Activated CD4-positive, alpha-beta T cell treated with anti-CD3 and anti-CD28 coated beads for 36 hours (primary cell): Measurements from ENCODE around the gene CTIF. TPM values are rescaled to one million over a fixed set of nuclear protein-coding genes. Genes with fewer than 3 reads are reported as not detected.

Source experiments
- ATAC-seq: fragments of 200-7000 bp; cut with Tn5 transposase; one replicate; pipeline ENCODE4 v1.10.0; 2021; ENCODE audit warnings: mild to moderate bottlenecking, moderate library complexity
- CTCF ChIA-PET: fragments of 350-600 bp; sonication (Branson Sonifier 250); formaldehyde crosslinking; loops from one replicate; lab custom pipeline; 2021; ENCODE audit warnings: antibody characterized with exemption; lab: Charles Lee
- POLR2A ChIA-PET: fragments of 350-600 bp; sonication (Branson Sonifier 250); formaldehyde crosslinking; loops from one replicate; lab custom pipeline; 2021; ENCODE audit warnings: antibody characterized with exemption, inconsistent platforms; lab: Charles Lee
- DNase-seq: peaks from one replicate; pipeline ENCODE4 v3.0.0-alpha.2; 2020
- H3K27ac Mint-ChIP-seq: one replicate; pipeline ENCODE4 v1.8.0; 2021; ENCODE audit warnings: mixed read lengths
- H3K27me3 Mint-ChIP-seq: one replicate; pipeline ENCODE4 v1.8.0; 2021; ENCODE audit warnings: mixed read lengths
- H3K36me3 Mint-ChIP-seq: one replicate; pipeline ENCODE4 v1.8.0; 2021; ENCODE audit warnings: low read depth, mixed read lengths
- H3K4me1 Mint-ChIP-seq: one replicate; pipeline ENCODE4 v1.8.0; 2021; ENCODE audit warnings: mixed read lengths
- H3K4me3 Mint-ChIP-seq: one replicate; pipeline ENCODE4 v1.8.0; 2021; ENCODE audit warnings: mild to moderate bottlenecking, moderate library complexity, mixed read lengths
- H3K9me3 Mint-ChIP-seq: one replicate; pipeline ENCODE4 v1.8.0; 2021; ENCODE audit warnings: low read depth, mixed read lengths
- intact Hi-C, 2 experiments: fragments of 100-400 bp; cut with DNase I in 1 of 2; cut with micrococcal nuclease in 1 of 2; formaldehyde crosslinking; loops; one replicate each; pipeline versions ENCODE4 v1.14.2 to v1.15.1; 2022 to 2024; cut with DNase I, micrococcal nuclease
- total RNA-seq, 2 experiments: library from RNA; stranded (reverse); gene quantifications; one replicate each; pipeline ENCODE4 v1.2.3, GENCODE V29; 2021

Gene CTIF
- total RNA-seq, 2 experiments from 2014 or later: 4.5 to 5.3 TPM

DNA sequence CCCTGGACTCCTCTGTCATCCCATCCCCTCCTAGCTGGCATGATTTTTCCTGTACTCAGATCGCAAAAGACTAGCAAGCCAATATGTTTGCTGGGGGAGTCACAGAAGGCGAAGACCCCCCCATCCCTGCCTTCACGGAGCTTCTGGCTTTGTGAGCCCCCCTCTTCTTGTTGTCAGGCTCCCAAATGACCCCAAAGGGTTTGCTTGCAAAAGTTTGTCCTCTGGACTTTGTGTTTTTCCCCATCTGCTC lies 242.0 kb downstream of the CTIF start:
- intact Hi-C loops: no loop called here
- Mint-ChIP-seq H3K27me3 (no peaks in the 10 kb centered on the region), H3K27ac (no peak overlapping the region), H3K36me3 (no peaks in the 10 kb centered on the region), H3K4me1 (peaks cover 18% of the 10 kb centered on the region), H3K9me3 (no peaks in the 10 kb centered on the region), H3K4me3 (no peak overlapping the region)
- ChIA-PET POLR2A (no interaction called here), CTCF (interaction anchor here (0.6 kb wide), 2 partner anchors 104 to 818 kb away, joined by 3 to 4 read pairs; no protein-coding TSS in a partner anchor)
- ATAC-seq (no peak), DNase-seq (no peak)

DNA sequence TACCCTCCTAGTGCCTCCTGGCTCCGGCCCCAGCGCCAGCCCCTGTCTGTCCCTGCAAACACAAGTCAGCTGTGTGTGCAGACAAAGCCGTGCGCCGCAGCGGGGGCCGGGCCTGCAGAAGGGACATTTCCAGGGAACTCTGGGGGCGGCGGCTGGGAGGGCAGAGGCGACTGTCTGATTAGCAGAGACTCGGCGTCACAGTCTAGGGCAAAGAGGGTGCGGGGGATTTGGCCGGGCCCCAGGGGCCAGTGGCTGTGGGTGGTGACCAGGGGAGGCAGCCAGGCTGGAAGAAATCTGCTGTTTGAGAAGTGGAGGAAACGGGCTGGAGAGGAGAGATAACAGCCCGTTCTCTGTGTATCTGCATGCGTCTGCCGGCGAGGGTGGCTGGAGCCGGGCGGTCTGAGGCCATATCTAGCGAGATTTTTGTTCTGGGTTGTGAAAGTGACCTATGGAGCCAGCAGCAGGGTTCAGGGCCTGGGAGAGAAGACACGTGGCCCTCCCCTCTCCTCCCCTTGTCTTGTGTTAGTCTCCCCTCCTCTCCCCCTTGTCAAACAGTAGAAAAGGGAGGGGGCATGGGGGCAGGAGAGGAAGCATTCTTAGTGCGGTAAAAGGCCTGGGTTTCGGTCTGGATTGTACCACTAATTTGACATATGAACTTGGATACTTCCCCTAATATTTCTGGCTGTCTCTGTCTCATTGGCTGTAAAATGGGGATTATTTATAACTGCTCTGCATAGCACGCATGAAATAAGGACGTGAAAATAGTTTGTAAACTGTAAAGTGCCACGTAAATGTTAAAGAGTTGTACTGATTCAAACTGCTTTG lies 242.5 kb downstream of the CTIF start:
- H3K4me3 Mint-ChIP-seq: no peak overlapping the region
- DNase-seq (no peak), ATAC-seq (no peak)
- no peaks in the 10 kb centered on the region for H3K36me3 Mint-ChIP-seq
- H3K9me3 Mint-ChIP-seq: no peaks in the 10 kb centered on the region
- CTCF ChIA-PET: interaction anchor here (0.6 kb wide), 1 partner anchor 818 kb away, joined by 4 read pairs; no protein-coding TSS in a partner anchor
- intact Hi-C loops: no loop called here
- H3K27me3 Mint-ChIP-seq: no peaks in the 10 kb centered on the region
- H3K27ac Mint-ChIP-seq: no peak overlapping the region
- POLR2A ChIA-PET: no interaction called here
- peaks cover 19% of the 10 kb centered on the region for H3K4me1 Mint-ChIP-seq

DNA sequence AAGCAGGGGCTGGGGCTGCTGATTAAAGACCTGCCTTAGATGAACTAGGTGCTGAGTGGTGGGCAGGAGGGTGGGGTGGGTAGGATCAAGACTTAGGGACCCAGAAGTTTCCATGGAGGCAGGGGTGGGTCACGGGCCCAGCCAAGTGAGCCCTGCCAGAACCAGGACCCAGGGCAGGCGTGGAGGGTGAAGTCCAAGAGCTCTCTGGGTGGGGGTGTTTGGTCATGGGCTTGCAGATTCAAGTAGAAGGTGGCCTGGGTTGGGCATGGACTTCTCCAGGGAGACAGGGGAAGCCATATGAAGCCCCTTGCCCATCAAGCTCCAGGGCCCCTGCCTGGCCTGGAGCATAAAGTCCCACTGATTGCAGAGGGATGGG lies 243.1 kb downstream of the CTIF start:
- intact Hi-C loops: no loop called here

DNA sequence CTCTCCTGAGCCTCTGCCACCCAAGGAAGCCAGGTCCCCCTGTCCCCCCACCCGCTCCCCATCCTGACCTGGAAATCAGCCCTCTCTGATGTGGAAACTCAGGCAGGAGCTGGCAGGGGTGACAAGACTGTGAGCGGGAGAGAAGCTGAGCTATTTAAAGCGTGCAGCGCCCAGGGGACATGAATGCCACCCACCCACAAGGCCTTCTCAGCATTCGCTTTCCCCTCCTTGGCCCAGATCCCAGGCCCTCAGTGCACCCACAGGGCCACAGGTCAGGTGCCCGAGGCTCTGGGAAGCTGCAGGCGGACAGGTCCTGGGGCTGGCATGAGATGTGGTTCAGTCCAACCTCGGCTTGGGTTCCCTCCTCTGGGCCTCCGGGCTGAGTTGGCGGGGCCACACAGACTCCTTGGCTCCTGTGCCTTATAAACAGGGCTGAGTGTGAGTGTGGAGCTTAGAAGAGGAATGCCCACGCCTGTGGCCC lies 243.6 kb downstream of the CTIF start:
- peaks cover 15% of the 10 kb centered on the region for H3K4me1 Mint-ChIP-seq

More for the DNA sequence above, 243.1 kb downstream of the CTIF start:
- no peak overlapping the region for H3K27ac Mint-ChIP-seq
- H3K4me1 Mint-ChIP-seq: peaks cover 19% of the 10 kb centered on the region
- ChIA-PET POLR2A (no interaction called here), CTCF (no interaction called here)
- no peaks in the 10 kb centered on the region for H3K9me3 Mint-ChIP-seq
- H3K36me3 Mint-ChIP-seq: no peaks in the 10 kb centered on the region
- DNase-seq (no peak), ATAC-seq (no peak)
- H3K27me3 Mint-ChIP-seq: no peaks in the 10 kb centered on the region
- H3K4me3 Mint-ChIP-seq: no peak overlapping the region

DNA sequence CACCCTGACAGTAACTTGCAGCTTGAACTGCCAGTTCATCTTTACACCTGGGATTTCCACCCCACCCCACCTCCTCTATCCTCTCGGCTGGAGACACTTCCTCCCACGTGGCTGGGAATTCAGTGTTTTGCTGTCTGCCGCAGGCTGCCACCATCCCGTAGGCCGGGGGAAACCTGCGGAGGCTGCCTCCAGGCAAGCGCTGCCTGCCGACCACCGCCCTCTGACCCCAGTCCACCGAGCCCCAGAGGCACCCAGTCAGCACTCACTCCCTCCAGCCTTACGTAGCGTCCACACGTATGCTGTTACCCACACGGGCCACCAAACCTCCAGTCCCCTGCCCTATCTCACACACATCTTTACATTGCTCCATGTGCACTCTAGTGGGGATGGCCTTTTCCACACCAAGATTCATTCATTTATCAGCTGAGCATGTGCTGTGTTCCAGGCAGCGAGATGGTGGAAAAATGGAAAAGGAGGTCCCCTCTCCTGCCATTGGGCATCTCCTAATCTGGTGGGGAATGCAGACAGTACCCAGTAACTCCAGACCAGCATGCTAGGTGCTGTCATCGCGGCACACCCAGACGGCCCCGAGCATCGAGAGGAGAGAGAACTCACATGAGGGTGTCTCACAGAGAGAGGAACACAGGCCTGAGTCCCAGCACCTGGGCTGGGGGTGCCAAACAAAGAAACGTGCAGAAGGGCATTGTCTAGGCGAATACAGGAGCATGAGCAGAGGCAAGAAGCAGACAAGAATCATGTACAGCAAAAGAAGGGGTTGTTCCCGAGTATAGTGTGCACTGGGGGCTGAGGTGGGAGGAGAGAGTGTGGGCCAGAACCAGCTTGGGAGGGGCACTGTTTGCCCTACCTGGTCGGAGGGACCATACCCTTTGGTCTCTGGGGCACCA lies 245.0 kb downstream of the CTIF start:
- Mint-ChIP-seq H3K9me3 (no peaks in the 10 kb centered on the region), H3K36me3 (no peaks in the 10 kb centered on the region), H3K4me3 (no peak overlapping the region), H3K27ac (no peak overlapping the region), H3K4me1 (peaks cover 13% of the 10 kb centered on the region), H3K27me3 (no peaks in the 10 kb centered on the region)
- ChIA-PET CTCF (no interaction called here), POLR2A (no interaction called here)
- ATAC-seq: no peak
- DNase-seq: no peak
- intact Hi-C loops: no loop called here

More for the DNA sequence above, 243.6 kb downstream of the CTIF start:
- Mint-ChIP-seq H3K27ac (no peak overlapping the region), H3K4me3 (no peak overlapping the region), H3K36me3 (no peaks in the 10 kb centered on the region), H3K27me3 (no peaks in the 10 kb centered on the region), H3K9me3 (no peaks in the 10 kb centered on the region)
- intact Hi-C loops: no loop called here
- no peak for ATAC-seq
- POLR2A ChIA-PET: no interaction called here
- CTCF ChIA-PET: no interaction called here
- no peak for DNase-seq

DNA sequence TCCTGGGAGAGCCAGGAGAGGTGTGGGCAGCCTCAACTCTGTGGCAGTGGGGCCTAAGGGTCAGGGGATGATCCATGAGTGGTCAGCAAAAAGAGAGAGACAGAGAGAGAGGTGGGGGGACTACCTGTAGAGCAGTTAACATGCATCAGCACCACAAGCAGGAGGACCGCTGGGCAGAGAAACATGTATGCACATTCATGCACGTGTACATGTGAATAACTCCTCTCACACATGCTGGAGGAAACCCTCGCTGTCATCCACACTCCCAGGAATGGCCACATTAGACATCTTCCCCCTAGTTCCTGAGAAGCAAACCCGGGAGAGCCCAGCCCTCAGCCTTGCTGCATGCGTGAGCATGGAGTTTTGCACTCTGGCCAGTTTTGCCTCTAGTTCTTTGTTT lies 245.8 kb downstream of the CTIF start:
- no peak overlapping the region for H3K4me3 Mint-ChIP-seq
- ChIA-PET CTCF (interaction anchor here (1.3 kb wide), 1 partner anchor 258 kb away, joined by 4 read pairs; no protein-coding TSS in a partner anchor), POLR2A (no interaction called here)
- peaks cover 13% of the 10 kb centered on the region for H3K4me1 Mint-ChIP-seq
- no peaks in the 10 kb centered on the region for H3K27me3 Mint-ChIP-seq
- H3K9me3 Mint-ChIP-seq: no peaks in the 10 kb centered on the region
- H3K27ac Mint-ChIP-seq: peak overlapping the region; percentile 10
- DNase-seq: no peak
- intact Hi-C loops: no loop called here
- no peak for ATAC-seq
- no peaks in the 10 kb centered on the region for H3K36me3 Mint-ChIP-seq

DNA sequence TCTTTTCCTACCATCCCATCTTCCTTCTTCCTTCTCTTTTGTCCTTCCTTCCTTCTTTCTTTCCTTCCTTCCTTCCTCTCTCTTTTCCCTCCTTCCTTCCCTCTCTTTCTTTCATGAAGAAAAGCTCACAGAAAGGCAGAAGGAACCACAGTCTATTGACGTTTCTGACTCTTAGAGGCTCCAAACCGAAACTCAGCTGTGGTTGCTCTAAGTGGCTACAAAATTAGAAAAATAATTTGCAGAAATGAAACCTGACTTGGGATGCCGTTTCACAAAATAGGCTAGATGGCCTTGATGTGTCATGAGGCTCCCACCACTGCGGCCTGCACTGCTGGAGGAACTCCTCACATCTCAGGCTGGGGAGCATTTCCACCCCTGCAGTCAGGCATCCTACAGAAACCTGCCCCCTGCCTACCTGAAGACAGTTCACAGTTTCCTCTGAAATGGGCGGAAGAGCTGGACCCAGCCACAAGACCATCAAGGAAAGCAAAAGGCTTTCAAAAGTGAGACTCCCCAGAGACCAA lies 246.3 kb downstream of the CTIF start:
- intact Hi-C loops: no loop called here
- no peak overlapping the region for H3K4me3 Mint-ChIP-seq
- H3K27me3 Mint-ChIP-seq: no peaks in the 10 kb centered on the region

DNA sequence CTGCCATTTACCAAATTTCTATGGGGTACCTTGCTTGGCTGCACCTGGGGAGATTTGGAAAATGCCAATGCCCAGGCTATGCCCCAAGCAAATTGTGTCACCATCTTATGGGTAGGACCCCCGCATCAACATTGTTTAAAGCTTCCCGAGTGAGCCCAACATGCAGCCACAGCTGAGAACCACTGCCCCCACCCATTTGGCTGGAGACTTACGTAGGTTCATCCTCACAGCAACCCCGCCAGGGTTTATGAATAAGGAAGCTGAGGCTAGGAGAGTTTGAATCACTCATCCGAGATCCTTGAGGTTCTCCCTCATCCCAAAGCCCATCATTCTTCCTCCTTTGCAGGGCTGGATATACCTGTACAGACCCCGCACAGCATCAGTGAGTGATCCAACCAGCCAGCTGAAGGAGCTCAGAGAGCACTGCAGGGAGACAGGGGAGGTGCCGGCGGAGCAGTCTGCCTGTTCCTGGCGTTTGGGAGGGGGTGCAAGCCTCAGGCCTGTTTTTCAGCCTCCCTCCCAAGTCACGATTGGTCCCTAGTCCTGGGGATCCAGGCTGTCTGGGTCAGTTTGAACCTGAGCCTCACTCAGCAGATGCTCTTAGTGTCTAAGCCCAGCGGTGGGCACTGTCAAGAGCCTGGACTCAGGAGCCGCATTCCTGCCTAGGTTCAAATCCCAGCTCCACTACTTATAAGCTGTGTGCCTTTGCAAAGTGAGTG lies 247.1 kb downstream of the CTIF start:
- ATAC-seq (no peak), DNase-seq (no peak)
- intact Hi-C loops: no loop called here
- Mint-ChIP-seq H3K36me3 (no peaks in the 10 kb centered on the region), H3K27me3 (no peaks in the 10 kb centered on the region), H3K27ac (no peak overlapping the region), H3K9me3 (no peaks in the 10 kb centered on the region), H3K4me1 (peaks cover 13% of the 10 kb centered on the region), H3K4me3 (no peak overlapping the region)
- POLR2A ChIA-PET: no interaction called here
- CTCF ChIA-PET: interaction anchor here (0.6 to 1.3 kb wide), 4 partner anchors 9 to 256 kb away, joined by 3 to 4 read pairs (median 3); no protein-coding TSS in a partner anchor

More for the DNA sequence above, 246.3 kb downstream of the CTIF start:
- DNase-seq: peak; percentile 40
- H3K4me1 Mint-ChIP-seq: peaks cover 13% of the 10 kb centered on the region
- CTCF ChIA-PET: interaction anchor here (1.1 to 1.3 kb wide), 2 partner anchors 22 to 257 kb away, joined by 3 to 4 read pairs; no protein-coding TSS in a partner anchor
- peak; percentile 83 for ATAC-seq
- peak overlapping the region; percentile 10 for H3K27ac Mint-ChIP-seq
- H3K36me3 Mint-ChIP-seq: no peaks in the 10 kb centered on the region
- POLR2A ChIA-PET: no interaction called here
- no peaks in the 10 kb centered on the region for H3K9me3 Mint-ChIP-seq

DNA sequence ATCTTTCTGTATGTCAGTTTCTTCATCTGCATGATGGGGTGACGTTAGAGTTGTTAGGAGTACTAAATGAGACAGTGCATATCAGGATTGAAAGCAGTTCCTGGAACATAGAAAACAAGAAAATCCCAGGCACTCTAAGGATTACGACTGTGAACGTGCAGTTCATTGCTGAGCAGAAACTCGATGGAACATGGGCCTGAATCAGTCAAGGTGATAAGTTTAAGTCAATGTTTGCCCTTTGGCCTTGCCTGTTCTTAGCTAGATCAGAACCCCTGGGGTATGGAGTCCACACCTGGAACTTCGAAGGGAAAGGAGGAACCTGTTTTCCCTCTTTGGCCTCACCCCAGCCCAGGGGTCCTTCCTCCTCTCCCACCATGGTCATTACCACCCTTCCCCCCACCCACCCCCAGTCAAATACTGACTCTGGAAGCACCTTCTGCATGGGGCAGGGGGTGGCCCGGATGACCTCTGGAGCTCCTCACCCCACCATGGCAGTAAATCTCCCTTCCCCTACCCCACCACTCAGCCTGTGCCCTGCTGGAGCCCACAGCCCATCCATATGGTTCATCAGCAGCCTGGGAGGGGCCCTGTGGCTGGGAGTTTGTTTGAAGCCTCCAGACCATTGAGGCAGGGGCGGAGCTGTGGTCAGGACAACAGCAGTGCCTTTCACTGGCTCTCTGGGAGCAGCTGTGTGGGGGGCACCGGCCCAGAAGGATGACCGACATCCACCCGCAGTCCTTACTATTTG lies 247.8 kb downstream of the CTIF start:
- no peaks in the 10 kb centered on the region for H3K36me3 Mint-ChIP-seq
- no peak overlapping the region for H3K27ac Mint-ChIP-seq
- no peaks in the 10 kb centered on the region for H3K9me3 Mint-ChIP-seq
- ChIA-PET CTCF (interaction anchor here (0.6 to 1.0 kb wide), 3 partner anchors 10 to 54 kb away, joined by 3 read pairs; no protein-coding TSS in a partner anchor), POLR2A (no interaction called here)
- ATAC-seq (no peak), DNase-seq (no peak)
- no peaks in the 10 kb centered on the region for H3K27me3 Mint-ChIP-seq
- peaks cover 13% of the 10 kb centered on the region for H3K4me1 Mint-ChIP-seq
- no peak overlapping the region for H3K4me3 Mint-ChIP-seq
- intact Hi-C loops: no loop called here

DNA sequence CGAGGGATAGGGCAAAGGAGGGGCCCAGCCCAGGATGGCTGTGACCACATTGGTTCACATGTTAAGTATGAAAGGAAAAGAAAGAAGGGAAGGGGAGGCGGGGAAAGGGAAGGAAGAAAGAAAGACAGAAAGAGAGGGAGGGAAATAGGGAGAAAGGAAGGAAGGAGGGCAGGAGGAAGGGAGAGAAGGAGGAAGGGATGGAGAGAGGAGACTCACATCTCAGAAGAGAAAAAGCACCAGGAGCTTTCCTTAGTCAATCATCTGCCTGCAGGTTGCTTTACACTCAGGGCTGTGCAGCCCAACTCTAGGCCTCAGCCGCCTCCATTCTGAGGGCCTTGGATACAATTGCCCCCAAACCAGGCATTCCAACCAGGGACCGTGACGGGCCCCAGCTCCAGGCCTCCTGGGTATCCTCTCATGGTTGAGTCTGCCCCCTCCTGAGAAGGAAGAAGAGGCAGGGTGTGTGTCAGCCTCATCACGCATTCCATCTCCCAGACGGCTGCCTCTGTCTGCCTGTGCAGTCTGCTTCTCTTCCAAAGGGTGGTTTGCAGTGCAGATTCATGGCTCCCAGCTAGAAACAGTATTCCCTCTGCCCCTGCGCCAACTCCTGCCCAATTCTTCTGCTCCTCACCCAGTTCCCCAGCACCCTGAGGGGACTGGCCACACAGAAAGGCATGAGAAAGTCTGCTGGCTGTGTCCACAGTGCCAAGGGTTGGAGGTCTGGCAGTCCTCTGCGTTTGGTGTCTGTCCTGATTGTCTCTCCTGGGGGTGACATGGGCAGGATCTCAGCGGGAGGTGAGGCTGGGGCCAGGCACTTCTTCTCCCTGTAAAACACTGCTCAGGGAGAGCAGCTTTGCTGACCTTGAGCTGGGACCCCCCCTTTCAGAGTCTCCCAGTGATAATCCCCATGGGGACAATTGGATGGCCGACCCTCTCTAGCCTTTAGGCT lies 248.6 kb downstream of the CTIF start:
- ATAC-seq (no peak), DNase-seq (no peak)
- no peaks in the 10 kb centered on the region for H3K27me3 Mint-ChIP-seq
- POLR2A ChIA-PET: no interaction called here
- no peaks in the 10 kb centered on the region for H3K9me3 Mint-ChIP-seq
- H3K4me3 Mint-ChIP-seq: no peak overlapping the region
- H3K4me1 Mint-ChIP-seq: peaks cover 13% of the 10 kb centered on the region
- CTCF ChIA-PET: interaction anchor here (0.8 kb wide), 1 partner anchor 13 kb away, joined by 3 read pairs; no protein-coding TSS in a partner anchor
- H3K27ac Mint-ChIP-seq: no peak overlapping the region
- intact Hi-C loops: no loop called here
- H3K36me3 Mint-ChIP-seq: no peaks in the 10 kb centered on the region
